MM.1S (cell line): ENCODE results near the gene TRNP1.

Experiments used
- CTCF ChIP-seq: fragments of 300-600 bp; sonication (generic); IDR thresholded peaks from 2 replicates; pipeline ENCODE4 v1.5.1; 2016; ENCODE audit warnings: antibody characterized with exemption, low read length, mixed read lengths
- EZH2 ChIP-seq: fragments of 300-600 bp; sonication (generic); optimal IDR thresholded peaks from 2 replicates; pipeline ENCODE3; 2017; ENCODE audit warnings: low read depth, mild to moderate bottlenecking, antibody characterized with exemption, low read length, mixed read lengths
- EZH2phosphoT487 ChIP-seq: fragments of 300-600 bp; sonication (generic); IDR thresholded peaks from 2 replicates; pipeline ENCODE4 v1.6.1; 2018; ENCODE audit warnings: antibody characterized with exemption, low read length

- TF ChIP-seq CTCF (no peak), EZH2phosphoT487 (no peak), EZH2 (no peak)
Measured at GRCh38 chr1:26981146-26981846, 12.2 kb upstream of the TRNP1 start.
